GM13977 (cell line): Measurements from ENCODE around the gene RPP14.

ENCODE experiments used
- DNase-seq: peaks from one replicate; pipeline ENCODE4 v3.0.0; 2012; ENCODE audit warnings: low spot score
- CTCF ChIP-seq: IDR thresholded peaks from 2 replicates; pipeline ENCODE4 v1.5.1; 2012; ENCODE audit warnings: mild to moderate bottlenecking, control low read depth; ENCODE audit not compliant: insufficient read depth; ENCODE audit errors: extremely low read depth, missing control alignments
- in situ Hi-C: fragments of 300-500 bp; cut with MboI; formaldehyde crosslinking; loops from one replicate; pipeline ENCODE4 v1.12.0; 2022; ENCODE audit warnings: low sequenced_read_pairs, low pct_unique_long_range_greater_than_20kb, mixed read lengths, inconsistent platforms; ENCODE audit not compliant: unreplicated experiment

Gene RPP14

DNA sequence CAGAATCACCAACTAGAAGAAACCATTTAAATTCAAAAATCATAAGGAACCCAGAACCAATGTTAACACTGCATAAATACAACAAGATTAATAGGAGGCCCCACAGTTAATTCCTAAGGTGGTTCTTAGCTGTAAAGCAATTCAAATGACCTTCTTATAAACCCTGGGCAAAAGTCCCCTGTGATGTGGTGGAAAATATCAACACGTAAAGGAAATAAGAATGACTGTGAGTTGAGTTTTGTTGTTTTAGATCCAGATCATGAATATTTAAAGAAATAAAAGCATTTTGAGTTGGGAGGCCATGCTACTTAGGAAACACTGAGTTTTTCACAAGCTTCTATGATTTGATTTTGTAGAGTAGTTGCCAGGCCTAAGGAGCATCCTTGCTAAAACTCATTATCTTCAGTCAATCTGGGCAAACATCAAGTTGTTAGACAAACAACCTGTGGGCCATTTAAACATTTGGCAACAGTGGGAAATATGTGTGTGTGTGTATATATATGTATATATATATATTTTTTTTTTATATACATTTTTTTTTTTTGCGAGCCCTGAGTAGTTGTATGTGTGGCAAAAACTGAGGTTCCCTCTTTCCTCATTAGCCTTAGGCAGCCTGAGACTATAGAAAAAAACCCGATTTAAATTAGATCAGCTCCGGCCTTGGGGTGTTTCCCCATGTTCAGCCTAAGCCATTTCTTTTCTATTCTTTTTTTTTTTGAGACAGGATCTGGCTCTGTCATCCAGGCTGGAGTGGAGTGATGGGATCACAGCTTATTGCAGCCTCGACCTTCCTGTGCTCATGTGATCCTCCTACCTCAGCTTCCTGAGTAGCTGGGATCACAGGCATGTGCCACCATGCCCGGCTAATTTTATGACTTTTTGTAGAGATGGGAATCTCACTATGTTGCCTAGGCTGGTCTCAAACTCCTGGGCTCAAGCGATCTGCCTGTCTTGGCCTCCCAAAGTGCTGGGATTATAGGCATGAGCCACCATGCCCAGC lies 18.6 kb downstream of the RPP14 start:
- no peak for DNase-seq
- in situ Hi-C loops: loop anchor here (5.0 to 25.0 kb wide), 3 partner anchors 208 to 313 kb away; partner anchors contain the start of gene FLNB
- TF ChIP-seq CTCF: no peak

DNA sequence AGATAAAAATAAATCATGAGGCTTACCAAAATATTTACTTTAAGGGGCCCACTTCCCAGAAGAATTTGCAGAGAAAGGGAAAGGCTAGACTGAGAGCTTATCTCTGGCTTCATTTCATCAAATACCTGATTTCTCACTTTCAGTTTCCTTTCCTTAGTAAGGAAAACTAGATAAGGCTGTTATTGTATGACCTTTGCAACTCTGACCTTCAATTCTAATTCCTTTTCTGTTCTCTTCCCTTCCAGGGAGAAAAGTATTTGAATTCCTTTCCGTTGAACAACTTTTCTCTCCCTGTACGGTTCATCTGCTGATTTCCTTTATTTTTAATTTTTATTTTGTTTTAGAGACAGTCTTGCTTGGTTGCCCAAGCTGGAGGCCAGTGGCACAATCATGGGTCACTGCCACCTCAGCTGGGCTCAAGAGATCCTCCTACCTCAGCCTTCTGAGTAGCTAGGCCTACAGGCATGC lies 19.5 kb downstream of the RPP14 start:
- in situ Hi-C loops: no loop called here
- no peak for TF ChIP-seq CTCF
- no peak for DNase-seq

GRCh38 chr3:58326267-58326900 lies 20.3 kb downstream of the RPP14 start:
- no peak for DNase-seq
- in situ Hi-C loops: no loop called here
- TF ChIP-seq CTCF: no peak

DNA sequence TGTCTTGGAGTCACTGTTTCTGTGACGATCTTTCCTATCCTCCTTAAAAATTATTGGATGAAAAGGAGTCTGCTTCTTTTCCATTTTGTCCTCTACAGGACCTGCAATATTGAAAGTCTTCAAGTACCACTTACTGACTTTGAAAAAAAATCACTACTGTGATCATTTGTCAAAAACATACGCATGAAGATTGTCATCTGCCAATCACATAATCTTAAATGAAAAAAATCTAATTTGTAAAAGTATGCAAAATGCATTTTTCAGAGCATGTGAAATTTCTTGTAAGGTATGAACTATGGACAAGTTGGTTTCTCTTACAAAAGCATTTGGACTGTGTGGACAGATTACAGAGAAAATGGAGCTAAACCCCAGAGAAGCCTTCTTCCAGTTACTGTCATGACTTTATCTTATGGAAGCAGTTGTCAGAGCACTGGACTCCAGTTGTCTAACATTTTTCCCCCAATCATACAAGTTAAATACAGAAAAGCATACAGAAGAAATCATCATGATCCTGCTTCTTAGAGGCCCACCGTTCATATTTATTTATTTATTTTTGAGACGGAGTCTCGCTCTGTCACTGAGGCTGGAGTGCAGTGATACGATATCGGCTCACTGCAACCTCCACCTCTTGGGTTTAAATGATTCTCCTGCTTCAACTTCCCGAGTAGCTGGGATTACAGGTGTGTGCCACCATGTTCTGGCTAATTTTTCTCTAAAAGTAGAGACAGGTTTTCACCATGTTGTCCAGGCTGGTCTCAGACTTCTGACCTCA lies 23.3 kb downstream of the RPP14 start:
- in situ Hi-C loops: no loop called here
- no peak for DNase-seq
- no peak for TF ChIP-seq CTCF

- DNase-seq: no peak
- in situ Hi-C loops: loop anchor here (10.0 kb wide), 1 partner anchor 85 kb away; no protein-coding TSS in a partner anchor
- no peak for TF ChIP-seq CTCF
Observed at GRCh38 chr3:58329922-58330413, 23.9 kb downstream of the RPP14 start.
